Right hindlimb (tissue), 1 donor: Measurements from ENCODE around the gene RTN4RL1.
A peak's percentile ranks its signal among the peaks of the same experiment; 100 is the strongest.

Experiments used
- DNase-seq: peaks from one replicate; pipeline ENCODE4 v3.0.0-alpha.2; 2018

The RTN4RL1 gene

DNA sequence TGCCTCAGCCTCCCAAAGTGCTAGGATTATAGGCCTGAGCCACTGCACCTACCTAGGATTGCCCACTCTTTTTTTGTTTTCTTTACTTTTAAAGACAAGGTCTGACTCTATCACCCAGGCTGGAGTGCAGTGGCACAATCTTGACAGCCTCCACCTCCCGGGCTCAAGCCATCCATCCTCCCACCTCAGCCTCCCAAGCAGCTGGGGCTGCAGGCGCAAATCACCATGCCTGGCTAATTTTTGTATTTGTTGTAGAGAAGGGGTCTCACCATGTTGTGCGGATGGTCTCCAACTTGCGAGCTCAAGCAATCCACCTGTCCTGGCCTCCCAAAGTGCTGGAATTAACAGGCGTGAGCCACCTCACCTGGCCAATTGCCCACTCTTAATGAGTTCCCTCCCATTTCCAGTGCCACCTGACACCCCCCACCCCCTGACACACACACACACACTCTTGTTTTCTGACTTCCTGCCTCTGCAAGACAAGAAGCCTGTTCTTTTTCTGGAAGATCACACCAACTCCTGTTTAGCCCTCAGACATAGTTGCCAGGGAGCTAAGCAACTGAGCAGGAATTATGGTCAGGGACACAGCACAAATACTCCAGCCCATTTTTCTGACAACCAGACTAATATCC lies 19.2 kb upstream of the RTN4RL1 start:
- no peak for DNase-seq

DNA sequence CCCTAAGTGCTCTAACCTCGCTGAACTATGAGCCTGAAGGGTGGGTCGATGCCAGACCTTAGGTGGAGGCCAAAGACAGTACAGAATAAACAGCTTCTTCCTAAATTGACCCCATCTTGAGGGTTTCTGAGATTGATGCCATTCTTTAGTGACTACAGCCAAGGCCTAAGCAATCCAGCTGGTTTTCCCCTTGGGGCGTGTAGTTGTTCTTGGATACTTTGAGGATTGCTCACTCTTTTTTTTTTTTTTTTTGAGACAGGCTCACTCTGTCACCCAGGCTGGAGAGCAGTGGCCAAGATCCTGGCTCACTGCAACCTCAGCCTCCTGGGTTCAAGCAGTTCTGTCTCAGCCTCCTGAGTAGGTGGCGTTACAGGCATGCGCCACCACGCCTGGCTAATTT lies 18.7 kb upstream of the RTN4RL1 start:
- DNase-seq = no peak

DNA sequence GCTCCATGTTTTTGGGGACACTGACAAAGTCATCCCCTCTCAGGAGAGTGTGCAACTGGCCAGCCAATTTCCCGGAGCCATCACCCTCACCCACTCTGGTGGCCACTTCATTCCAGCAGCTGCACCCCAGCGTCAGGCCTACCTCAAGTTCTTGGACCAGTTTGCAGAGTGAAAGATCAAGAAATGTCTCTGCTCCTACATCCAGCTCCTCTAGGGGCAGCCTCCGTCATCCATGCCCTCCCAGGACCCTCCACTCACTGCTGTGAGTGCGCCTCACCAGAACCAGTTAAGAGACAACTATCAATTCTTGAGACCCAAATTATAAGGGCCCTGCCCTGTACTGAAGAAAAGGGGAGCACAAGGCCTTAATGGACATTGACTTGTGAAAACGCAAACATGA lies 17.8 kb upstream of the RTN4RL1 start:
- DNase-seq = no peak

DNA sequence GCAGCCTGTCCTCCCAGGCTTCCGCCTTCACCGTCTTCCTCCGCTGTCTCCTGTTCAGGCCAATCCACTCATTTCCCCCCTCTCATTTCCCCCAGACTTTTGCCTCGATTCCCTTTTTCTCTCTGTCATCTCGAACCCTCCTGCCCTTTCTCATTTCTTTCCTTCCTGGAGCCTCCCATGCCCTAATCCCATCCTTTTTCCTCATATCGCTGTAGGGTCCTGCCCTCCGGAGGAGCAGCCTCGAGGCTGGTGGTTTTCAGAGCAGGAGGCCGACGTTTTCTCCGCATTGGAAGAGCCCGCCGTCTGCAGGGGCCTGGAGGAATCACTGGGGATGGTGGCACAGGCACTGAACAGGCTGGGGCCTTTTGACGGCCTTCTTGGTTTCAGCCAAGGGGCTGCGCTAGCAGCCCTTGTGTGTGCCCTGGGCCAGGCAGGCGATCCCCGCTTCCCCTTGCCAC lies 17.3 kb upstream of the RTN4RL1 start:
- DNase-seq = no peak

DNA sequence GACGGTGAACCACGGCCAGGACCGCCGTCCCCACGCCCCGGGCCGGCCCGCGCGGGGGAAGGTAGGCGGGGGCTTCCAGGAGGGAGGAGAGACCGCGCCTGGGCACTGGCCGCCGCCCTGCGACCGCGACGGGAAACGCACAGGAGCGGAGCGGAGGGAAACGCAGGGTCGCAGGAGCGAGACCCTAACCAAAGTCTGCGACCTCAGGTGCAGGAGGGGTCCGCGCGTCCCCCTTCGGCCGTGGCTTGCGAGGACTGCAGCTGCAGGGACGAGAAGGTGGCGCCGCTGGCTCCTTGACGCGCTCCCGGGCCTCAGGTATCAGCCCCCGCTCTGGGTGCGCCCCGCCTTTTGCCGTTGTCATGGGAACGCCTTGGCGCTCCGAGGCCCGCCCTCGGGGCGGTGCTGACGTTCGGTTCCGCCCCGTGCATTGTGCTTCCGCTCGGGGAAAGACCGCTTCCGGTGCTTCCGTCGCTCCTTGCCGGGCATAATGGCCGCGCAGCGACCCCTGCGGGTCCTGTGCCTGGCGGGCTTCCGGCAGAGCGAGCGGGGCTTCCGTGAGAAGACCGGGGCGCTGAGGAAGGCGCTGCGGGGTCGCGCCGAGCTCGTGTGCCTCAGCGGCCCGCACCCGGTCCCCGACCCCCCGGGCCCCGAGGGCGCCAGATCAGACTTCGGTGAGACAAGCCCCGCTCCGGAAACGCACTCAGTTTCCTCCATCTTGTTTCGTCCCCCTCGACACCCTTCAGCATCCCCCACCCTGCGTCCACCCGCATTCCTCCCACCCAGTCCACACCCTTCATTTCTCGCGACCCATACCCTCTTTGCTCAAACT lies 16.6 kb upstream of the RTN4RL1 start, which contains the start of gene OVCA2:
OVCA2 (plus strand) TSS at position 462 of the 829 bp plus-strand sequence; CDS start at position 488, 26 bp downstream.
- DNase-seq = peak; percentile 97

DNA sequence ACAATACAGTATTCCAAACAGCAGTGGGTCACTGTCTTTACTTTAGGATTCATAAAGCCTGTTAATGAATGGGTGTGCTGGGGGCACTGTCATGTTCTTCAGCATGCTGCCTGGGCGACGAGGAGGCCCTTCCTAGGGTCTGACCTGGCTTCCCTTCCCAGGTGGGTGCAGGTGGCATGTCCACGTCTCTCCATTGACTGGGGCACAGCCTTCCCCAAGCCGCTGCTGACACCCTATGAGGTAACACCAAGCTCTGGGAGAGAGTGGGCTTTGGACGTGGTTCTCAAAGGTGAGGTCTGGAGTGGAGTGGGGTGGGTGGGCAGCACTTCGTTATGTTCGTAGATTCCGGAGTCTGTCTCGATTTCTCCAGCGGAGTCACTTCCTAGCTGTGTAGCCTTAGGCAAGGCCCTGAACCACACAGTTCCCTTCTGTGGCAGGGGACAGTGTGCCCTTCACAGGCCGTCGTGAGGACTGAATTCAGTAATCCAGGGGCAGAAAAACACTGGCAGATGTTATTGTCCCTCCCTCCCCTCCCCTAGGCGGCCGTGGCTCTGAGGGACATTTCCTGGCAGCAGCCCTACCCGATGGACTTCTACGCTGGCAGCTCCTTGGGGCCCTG lies 15.9 kb upstream of the RTN4RL1 start:
- no peak for DNase-seq

DNA sequence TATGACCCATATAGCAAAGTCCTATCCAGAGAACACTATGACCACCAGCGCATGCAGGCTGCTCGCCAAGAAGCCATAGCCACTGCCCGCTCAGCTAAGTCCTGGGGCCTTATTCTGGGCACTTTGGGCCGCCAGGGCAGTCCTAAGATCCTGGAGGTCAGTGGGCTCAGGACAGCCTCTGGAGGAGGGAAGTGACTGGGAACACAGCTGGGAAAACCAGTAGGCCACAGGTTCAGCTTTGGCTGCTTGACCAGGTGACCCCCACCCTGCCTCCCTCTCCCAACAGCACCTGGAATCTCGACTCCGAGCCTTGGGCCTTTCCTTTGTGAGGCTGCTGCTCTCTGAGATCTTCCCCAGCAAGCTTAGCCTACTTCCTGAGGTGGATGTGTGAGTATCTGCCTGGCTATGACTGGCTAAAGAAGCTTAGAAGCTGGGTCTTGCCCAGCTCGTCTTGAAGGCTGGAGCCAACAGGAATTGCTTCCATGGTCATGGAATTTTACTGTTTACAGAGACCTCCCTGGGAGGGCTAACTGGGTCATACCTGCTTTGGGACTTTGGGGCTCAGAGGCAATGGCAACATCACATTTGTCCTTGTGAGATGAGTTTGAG lies 15.2 kb upstream of the RTN4RL1 start:
- DNase-seq = no peak

DNA sequence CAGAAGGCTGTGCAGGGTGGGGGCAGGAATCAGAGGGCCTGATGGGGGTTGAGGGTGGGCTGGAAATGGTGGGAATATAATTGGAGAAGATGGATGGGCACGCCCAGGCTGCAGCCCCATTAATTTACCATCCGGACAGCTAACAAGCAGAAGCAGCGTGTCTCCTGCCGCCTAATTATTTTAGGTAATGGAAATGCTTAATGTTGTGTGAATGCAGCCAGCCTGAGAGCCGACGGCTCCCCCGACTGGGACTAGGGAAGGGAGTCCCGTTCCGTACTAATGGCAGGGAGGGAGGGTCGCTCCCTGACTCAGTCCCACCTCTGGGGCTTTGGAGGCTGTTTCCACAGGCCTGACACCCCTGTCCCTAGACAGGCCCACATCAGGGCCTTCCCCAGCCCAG lies 12.0 kb upstream of the RTN4RL1 start:
- DNase-seq = no peak

DNA sequence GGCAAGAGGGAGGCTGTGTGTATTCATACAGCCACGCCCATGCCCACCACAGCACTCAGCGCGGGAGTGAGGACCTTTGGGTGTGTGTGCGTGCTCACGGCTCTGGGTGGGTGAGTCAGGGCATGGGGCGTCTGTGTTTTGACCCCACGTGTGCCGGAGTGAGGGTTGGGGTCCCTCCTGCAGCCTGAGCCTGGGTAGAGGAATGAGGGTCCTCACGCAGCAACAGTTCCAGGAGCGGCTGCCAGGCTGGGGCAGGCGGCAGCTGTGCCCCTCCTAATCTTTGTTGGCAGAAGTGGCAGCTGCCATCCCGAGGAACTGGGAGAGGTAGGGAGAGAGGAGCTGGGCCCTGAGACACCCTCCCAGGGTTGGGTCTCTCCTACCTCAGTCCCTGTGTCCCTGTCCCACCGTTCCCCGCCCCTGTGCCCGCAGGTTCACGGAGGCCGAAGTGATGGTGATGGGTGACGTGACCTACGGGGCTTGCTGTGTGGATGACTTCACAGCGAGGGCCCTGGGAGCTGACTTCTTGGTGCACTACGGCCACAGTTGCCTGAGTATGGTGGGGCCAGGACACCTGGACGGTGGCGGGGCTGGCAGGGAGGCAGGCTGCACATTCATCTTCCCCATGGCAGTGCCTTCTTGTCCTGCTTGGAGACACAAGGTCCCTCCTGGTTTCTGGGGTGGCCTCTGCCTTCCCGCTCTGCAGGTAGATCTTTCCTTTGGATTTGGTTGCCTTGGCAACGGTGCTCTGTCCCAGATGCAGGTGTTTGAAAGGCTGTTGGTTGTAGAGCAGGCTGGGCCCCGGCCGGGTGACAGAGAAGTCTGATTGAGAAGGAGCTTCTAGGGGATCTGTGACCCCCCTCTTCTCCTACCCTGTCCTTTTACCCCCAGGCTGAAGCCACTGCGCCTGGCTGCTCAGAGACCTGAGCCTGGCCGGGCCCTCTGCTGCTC lies 10.7 kb upstream of the RTN4RL1 start:
- DNase-seq = no peak

DNA sequence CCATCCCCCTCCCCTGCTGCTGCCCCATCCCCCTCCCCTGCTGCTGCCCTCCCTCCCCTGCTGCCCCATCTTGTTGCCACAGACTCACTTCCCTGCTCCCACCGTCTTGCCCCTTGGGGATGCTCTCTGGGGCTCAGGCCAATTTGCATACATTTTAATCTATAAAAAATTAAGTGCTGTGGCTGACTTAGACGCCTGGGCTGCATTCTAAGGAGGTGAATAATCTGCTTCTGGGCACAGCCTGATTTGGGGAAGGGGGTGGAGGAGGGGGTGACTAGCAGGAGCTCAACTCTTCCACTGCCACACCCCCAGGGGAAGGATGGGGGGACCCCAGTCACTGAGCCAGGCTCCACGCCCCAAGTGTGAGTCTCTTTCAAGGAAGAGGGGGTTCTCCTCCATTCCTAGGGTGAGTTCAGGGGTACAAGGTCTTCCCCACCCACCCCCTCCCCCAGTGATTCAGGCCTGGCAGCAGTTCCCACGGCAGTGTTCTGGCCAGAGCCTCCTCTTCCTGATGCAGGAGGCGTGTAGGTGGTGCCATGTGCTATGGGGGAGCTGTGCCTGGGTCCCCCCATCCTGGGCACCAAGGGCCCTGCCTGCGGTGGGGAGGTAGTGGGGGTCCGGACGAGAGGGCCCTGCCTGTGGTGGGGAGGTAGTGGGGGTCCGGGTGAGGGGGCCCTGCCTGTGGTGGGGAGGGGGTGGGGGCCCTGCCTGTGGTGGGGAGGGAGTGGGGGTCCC lies 9.8 kb upstream of the RTN4RL1 start:
- no peak for DNase-seq

DNA sequence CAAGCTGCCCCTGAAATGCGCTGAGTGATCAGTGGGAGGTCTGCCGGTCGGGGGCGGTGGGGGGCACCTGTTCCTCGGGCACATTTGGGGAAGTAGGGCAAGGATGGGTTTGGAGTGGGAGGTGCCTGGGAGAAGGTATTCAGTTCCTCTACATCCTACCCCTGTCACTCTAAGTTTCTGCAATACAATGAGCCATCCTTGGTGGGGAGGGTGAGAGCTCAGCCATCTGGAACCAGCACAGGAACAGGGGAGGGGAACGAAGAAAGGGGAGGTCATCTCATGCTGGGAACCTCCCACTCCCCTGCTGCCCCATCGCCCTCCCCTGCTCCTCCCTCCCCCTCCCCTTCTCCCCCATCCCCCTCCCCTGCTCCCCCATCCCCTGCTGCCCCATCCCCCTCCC lies 9.0 kb upstream of the RTN4RL1 start:
- no peak for DNase-seq

DNA sequence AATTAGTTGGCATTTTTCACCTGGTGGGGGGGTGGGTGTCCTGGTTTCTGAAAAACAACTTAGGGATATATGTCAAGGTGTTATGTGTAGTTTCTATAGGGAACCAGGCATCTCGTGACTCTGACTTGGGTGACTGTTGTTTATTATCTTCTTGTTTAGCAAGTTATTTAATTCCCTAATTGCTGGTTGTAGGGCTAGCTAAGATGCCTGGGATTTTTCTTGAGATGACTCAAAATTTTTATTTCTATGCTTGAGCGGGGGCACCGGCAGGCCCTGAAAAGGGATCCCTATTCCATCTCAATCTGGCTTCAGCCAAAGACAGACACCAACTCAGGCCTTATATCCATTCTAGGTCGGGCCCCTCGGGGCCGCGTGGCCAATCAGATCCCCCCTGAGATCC lies 8.0 kb upstream of the RTN4RL1 start:
- DNase-seq = no peak

DNA sequence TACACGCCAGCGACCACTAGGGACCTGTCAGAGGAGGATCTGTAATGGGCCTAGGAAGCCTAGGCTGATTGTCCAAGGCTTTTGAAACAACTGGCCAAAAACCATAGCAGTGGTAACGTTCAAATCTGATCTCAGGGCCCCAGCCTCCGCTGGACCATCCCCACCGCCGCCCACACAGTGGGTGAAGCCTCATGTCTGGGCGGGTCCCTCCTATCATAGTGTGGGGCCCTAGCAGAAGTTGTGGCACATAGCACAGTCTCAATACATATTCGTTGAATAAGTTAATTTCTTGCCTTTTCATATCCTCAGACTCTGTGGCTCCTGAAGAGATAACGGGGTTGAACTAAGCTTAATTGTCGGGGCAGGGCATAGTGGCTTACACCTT lies 5.6 kb upstream of the RTN4RL1 start:
- no peak for DNase-seq

DNA sequence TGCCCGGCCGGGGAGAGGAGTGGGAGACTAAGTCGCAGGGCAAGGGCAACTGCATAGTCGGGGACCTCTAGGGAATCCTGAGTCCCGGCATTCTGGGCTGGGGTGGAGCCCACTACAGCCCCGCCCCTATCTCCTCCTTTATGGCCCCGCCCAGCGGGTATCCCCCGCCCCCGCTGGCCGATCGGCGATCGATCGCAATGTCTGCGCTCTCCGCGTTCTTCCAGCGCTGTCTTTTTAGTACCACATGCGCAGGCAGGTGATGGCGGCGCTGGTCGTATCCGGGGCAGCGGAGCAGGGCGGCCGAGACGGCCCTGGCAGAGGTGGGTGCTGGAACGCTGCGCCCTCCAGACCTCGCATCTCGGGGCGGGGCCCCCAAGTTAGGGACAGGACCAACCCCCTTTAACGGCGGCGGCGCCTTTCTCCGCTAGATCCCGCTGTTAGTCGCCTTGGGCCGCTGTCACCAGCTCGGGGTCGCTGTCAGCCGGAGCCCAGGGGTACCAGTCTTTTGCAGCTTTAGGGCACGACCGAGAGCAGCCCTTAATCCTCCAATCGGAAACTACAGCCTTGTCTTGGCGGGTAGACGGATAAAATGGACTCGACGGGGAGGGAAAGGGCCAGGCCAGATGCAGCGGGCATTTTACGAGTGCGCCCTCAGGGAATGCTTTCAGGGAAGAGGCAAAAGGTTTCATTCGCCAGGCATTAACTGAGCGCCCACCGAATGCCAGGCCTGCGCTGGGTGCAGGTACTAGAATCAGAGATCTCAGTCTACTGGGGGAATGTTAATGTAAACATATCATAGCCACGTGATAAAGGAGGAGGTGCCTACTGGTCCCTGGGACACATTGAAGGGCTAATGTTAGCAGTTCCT lies 5.0 kb upstream of the RTN4RL1 start, which contains the start of gene DPH1:
DPH1 (plus strand) TSS at position 243 of the 868 bp plus-strand sequence; CDS start at position 260, 17 bp downstream.
- peak; percentile 89 for DNase-seq

DNA sequence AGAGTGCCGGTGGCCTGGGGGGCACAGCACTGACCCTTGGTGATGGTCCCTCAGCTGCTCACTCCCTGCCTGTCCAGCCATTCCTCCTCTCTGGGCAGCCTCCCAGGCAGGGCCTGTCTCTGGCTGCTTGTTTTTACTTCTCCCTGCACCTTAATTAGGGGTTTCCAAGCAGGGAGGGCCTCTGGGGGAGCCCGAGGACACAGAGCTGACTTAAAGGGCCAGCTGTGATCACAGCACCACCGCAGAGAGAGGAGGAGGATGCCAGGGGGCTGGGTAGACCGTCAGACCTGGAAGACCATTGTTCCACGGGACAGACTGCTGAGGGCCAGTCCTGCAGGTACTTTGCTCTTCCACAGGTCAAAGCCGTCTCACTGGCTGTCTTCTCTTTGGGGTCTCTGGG lies 3.6 kb upstream of the RTN4RL1 start:
- DNase-seq = no peak

DNA sequence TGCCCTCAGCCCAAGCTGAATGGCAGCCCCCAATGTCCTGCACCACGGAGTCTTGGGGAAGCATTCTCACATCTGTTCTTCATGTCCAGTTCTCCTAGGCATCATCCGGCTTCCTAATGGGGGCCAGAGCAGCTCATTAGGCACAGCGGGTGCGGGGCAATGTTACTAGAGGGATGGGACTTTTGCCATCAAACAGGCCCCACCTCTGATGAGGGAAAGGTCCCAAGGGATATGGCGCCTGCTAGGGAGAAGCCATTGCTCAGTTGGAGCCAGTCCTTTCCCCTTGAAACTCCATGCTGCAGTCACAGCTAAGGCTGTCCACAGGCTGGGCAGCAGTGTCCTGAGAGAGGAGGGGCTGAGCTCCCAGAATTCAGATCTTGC lies 3.1 kb upstream of the RTN4RL1 start:
- DNase-seq = no peak

DNA sequence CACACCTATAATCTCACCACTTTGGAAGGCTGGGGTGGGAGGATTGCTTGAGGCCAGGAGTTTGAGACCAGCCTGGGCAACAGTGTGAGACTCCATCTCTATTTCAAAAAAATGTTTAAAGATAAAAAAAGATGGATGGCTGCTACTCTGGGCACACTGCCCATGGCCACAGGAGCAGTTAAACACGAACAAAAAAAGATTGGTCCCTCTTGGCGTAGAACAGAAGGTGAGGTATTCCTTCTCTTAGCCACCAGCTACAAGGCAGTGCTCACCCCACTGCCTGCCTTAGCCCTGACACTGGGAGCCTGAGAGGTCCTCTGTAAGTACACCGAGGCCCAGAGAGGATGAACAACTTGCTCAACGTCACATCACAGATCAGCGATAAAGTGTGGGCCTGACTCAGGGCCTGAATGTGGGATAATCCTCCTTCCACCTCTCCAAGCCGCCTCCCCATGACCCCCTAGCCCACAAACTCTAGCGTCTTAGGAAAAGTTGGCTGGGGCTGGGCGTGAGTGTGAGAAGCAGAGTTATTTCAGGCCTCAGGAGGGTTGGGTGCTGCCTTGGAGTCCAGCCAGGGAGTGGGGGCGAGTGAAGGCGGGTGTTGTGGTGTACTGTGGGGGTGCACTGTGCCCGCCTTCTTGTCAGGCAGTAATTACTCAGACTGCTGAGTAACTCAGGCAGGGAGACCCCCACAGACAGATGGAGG lies 2.5 kb upstream of the RTN4RL1 start:
- DNase-seq = no peak

DNA sequence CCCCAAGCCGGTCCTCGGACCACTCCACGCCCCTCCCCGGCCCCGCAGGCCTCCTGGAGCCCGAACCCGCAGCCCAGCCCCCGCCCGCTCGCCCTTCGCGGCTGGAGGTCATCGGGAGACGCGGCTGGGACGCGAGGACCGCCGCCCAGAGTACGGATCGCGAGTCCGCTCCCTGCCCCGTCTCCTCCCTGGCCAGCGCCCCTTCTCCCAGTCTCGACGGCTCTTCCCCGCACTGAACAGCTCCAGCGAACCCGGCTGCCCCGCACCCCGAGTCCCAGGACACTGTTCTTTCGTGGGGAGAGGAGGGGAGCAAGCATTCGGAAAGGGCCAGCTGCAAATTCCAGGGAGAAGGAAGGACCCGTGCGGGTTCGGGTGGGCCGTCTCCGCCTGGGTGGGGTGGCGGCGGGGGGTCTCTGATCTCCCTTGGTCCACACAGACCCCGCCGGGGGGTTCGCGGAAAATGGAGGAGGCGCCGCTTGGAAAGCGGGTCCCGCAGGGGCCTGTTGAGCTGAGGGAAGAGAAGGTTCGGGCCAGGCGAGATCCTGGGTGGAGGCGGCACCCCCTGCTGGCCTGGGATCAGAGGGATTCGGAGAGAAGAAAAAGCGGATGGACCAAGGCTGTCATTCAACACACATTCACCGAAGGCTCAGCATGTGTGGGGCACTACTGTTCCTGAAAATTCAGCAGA lies 632 bp upstream of the RTN4RL1 start:
- peak; percentile 75 for DNase-seq

DNA sequence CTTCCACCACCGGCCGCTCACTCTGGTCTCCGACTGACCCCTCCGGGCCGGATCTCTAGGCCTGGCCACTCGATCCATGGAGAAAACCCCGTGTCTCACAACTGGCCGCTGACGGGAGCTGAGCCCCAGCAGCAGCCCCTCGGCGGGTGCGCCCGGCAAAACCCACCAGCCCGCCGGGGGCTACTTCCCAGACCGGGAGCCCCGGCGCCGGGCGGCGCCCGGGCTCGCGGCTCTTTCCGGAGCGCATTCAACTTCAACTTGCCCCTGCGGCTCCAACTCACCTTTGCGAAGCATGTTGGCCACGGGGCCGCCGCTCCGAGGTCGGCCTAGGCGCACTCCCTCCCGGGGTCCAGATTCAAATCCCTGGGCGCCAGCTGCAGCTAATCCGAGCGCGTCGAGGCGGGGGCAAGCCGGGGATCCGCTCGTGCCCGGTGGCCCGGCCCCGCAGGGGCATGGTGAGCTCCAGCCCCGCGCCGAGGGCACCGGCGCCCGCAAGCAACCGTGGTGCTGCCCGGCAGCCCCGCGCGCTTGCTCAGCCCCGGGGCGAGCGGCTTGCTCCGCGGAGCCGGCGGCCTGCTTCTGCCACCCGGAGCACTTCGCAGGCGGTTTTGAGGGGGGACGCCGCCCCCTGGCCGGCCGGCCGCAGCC lies 438 bp downstream of the RTN4RL1 start:
- no peak for DNase-seq
